WTC11 (cell line): ENCODE measurements around the gene RPL35A. TPM values are rescaled to one million over a fixed set of nuclear protein-coding genes. Genes with fewer than 3 reads are reported as not detected.

Source experiments
- ATAC-seq: fragments of 200-7000 bp; cut with Tn5 transposase; 2 replicates; pipeline ENCODE4 v1.10.0; 2021; ENCODE audit warnings: mild to moderate bottlenecking, moderate library complexity
- CTCF ChIA-PET: fragments of 300-600 bp; sonication (Branson Sonifier 250); formaldehyde crosslinking; loops from one replicate; lab custom pipeline; 2021; ENCODE audit warnings: antibody characterized with exemption; lab: Charles Lee
- POLR2A ChIA-PET: fragments of 350-600 bp; sonication (Branson Sonifier 250); formaldehyde crosslinking; loops from one replicate; lab custom pipeline; 2021; ENCODE audit warnings: antibody characterized with exemption; lab: Charles Lee
- DNase-seq: peaks from one replicate; pipeline ENCODE4 v3.0.0; 2021; ENCODE audit warnings: low spot score
- H3K27ac Mint-ChIP-seq: 2 replicates; pipeline ENCODE4 v1.8.0; 2021; ENCODE audit warnings: mixed read lengths
- H3K27me3 Mint-ChIP-seq: 2 replicates; pipeline ENCODE4 v1.8.0; 2021; ENCODE audit warnings: low read depth, mild to moderate bottlenecking, moderate library complexity, mixed read lengths
- H3K36me3 Mint-ChIP-seq: 2 replicates; pipeline ENCODE4 v1.8.0; 2021; ENCODE audit warnings: mixed read lengths
- H3K4me1 Mint-ChIP-seq: 2 replicates; pipeline ENCODE4 v1.8.0; 2022; ENCODE audit warnings: mixed read lengths
- H3K4me3 Mint-ChIP-seq: 2 replicates; pipeline ENCODE4 v1.8.0; 2021; ENCODE audit warnings: mild to moderate bottlenecking, moderate library complexity, mixed read lengths
- H3K9me3 Mint-ChIP-seq: 2 replicates; pipeline ENCODE4 v1.8.0; 2021; ENCODE audit warnings: mixed read lengths
- FOXJ3 ChIP-seq: sonication (generic); formaldehyde crosslinking; IDR thresholded peaks from 2 replicates; pipeline ENCODE4 v1.9.0; 2021; ENCODE audit warnings: missing genetic modification reagents, mild to moderate bottlenecking, borderline replicate concordance
- IRF2 ChIP-seq: sonication (generic); formaldehyde crosslinking; IDR thresholded peaks from 2 replicates; pipeline ENCODE4 v1.8.0; 2022; ENCODE audit warnings: low read depth, missing genetic modification reagents, borderline replicate concordance
- JAZF1 ChIP-seq: fragments of 250-450 bp; sonication (Bioruptor Pico); IDR thresholded peaks from 2 replicates; pipeline ENCODE4 v1.9.0; 2021; ENCODE audit warnings: moderate library complexity, mild to moderate bottlenecking, inconsistent platforms
- NFE2L1 ChIP-seq: sonication (generic); formaldehyde crosslinking; IDR thresholded peaks from 2 replicates; pipeline ENCODE4 v1.8.1; 2023; ENCODE audit warnings: missing genetic modification reagents
- TEAD1 ChIP-seq: sonication (generic); formaldehyde crosslinking; IDR thresholded peaks from 2 replicates; pipeline ENCODE4 v1.8.0; 2022; ENCODE audit warnings: mild to moderate bottlenecking, missing genetic modification reagents
- ZNF232 ChIP-seq: sonication (generic); formaldehyde crosslinking; IDR thresholded peaks from 2 replicates; pipeline ENCODE4 v1.8.0; 2022; ENCODE audit warnings: mild to moderate bottlenecking, missing genetic modification reagents
- ZNF423 ChIP-seq: fragments of 250-450 bp; sonication (Bioruptor Pico); IDR thresholded peaks from 2 replicates; pipeline ENCODE4 v2.1.2; 2022; ENCODE audit warnings: mild to moderate bottlenecking, moderate library complexity
- total RNA-seq: library from RNA; stranded (reverse); gene quantifications from 3 replicates; pipeline ENCODE4 v1.2.3, GENCODE V29; 2021
- TF ChIP-seq, protein P1 (sequence below): sonication (generic); formaldehyde crosslinking; conservative IDR thresholded peaks from 2 replicates; pipeline ENCODE4 v1.8.1; 2022; ENCODE audit warnings: mild to moderate bottlenecking, missing genetic modification reagents
- TF ChIP-seq, protein P2 (sequence below): sonication (generic); formaldehyde crosslinking; IDR thresholded peaks from 2 replicates; pipeline ENCODE4 v1.8.1; 2023; ENCODE audit warnings: mild to moderate bottlenecking, moderate library complexity, missing genetic modification reagents
- TF ChIP-seq, protein P3 (sequence below): sonication (generic); formaldehyde crosslinking; IDR thresholded peaks from 2 replicates; pipeline ENCODE4 v1.8.0; 2022; ENCODE audit warnings: mild to moderate bottlenecking, missing genetic modification reagents
- TF ChIP-seq, protein P4 (sequence below): sonication (generic); formaldehyde crosslinking; IDR thresholded peaks from 2 replicates; pipeline ENCODE4 v1.8.1; 2023; ENCODE audit warnings: mild to moderate bottlenecking, missing genetic modification reagents
- TF ChIP-seq, protein P5 (sequence below): sonication (generic); formaldehyde crosslinking; IDR thresholded peaks from 2 replicates; pipeline ENCODE4 v1.8.1; 2023; ENCODE audit warnings: mild to moderate bottlenecking, missing genetic modification reagents, borderline replicate concordance

Gene RPL35A
- total RNA-seq, 1 experiment from 2014 or later = 1,384 TPM

GRCh38 chr3:197951392-197951990 is 1.5 kb downstream of the RPL35A start:
- no peak for ATAC-seq
- CTCF ChIA-PET = interaction anchor here (1.6 kb wide), 1 partner anchor 25 kb away, joined by 3 read pairs; no protein-coding TSS in a partner anchor
- H3K27ac Mint-ChIP-seq = peak overlapping the region; percentile 100
- TF ChIP-seq IRF2 = no peak
- TF ChIP-seq, protein P1, sequence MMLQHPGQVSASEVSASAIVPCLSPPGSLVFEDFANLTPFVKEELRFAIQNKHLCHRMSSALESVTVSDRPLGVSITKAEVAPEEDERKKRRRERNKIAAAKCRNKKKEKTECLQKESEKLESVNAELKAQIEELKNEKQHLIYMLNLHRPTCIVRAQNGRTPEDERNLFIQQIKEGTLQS (CRISPR knock-in tag) = no peak
- TF ChIP-seq, all 79 proteins: peak for 0
- Mint-ChIP-seq H3K36me3 (peaks cover 61% of the 10 kb centered on the region), H3K4me3 (peak overlapping the region; percentile 97), H3K4me1 (peaks cover 32% of the 10 kb centered on the region), H3K27me3 (no peaks in the 10 kb centered on the region), H3K9me3 (no peaks in the 10 kb centered on the region)
- POLR2A ChIA-PET = no interaction called here
- DNase-seq = no peak

- POLR2A ChIA-PET = no interaction called here
- Mint-ChIP-seq H3K9me3 (no peaks in the 10 kb centered on the region), H3K36me3 (peaks cover 61% of the 10 kb centered on the region), H3K27ac (peak overlapping the region; percentile 68; the same call in 1 of the 2 replicates), H3K27me3 (no peaks in the 10 kb centered on the region; the same call in 1 of the 2 replicates), H3K4me3 (peak overlapping the region; percentile 97), H3K4me1 (peaks cover 34% of the 10 kb centered on the region)
- DNase-seq = no peak
- CTCF ChIA-PET = no interaction called here
- TF ChIP-seq, protein P2, sequence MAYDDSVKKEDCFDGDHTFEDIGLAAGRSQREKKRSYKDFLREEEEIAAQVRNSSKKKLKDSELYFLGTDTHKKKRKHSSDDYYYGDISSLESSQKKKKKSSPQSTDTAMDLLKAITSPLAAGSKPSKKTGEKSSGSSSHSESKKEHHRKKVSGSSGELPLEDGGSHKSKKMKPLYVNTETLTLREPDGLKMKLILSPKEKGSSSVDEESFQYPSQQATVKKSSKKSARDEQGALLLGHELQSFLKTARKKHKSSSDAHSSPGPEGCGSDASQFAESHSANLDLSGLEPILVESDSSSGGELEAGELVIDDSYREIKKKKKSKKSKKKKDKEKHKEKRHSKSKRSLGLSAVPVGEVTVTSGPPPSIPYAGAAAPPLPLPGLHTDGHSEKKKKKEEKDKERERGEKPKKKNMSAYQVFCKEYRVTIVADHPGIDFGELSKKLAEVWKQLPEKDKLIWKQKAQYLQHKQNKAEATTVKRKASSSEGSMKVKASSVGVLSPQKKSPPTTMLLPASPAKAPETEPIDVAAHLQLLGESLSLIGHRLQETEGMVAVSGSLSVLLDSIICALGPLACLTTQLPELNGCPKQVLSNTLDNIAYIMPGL (CRISPR knock-in tag) = no peak
- TF ChIP-seq, protein P3, sequence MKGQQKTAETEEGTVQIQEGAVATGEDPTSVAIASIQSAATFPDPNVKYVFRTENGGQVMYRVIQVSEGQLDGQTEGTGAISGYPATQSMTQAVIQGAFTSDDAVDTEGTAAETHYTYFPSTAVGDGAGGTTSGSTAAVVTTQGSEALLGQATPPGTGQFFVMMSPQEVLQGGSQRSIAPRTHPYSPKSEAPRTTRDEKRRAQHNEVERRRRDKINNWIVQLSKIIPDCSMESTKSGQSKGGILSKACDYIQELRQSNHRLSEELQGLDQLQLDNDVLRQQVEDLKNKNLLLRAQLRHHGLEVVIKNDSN (CRISPR knock-in tag) = no peak
- no peak for TF ChIP-seq JAZF1 (CRISPR knock-in tag)
- no peak for TF ChIP-seq FOXJ3
- TF ChIP-seq TEAD1 (CRISPR knock-in tag) = no peak
- TF ChIP-seq, protein P4, sequence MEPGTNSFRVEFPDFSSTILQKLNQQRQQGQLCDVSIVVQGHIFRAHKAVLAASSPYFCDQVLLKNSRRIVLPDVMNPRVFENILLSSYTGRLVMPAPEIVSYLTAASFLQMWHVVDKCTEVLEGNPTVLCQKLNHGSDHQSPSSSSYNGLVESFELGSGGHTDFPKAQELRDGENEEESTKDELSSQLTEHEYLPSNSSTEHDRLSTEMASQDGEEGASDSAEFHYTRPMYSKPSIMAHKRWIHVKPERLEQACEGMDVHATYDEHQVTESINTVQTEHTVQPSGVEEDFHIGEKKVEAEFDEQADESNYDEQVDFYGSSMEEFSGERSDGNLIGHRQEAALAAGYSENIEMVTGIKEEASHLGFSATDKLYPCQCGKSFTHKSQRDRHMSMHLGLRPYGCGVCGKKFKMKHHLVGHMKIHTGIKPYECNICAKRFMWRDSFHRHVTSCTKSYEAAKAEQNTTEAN (CRISPR knock-in tag) = no peak
- TF ChIP-seq NFE2L1 (CRISPR knock-in tag) = no peak
- no peak for TF ChIP-seq ZNF232 (CRISPR knock-in tag)
- ATAC-seq = no peak
Measured at GRCh38 chr3:197952440-197952839, 2.5 kb downstream of the RPL35A start.

DNA sequence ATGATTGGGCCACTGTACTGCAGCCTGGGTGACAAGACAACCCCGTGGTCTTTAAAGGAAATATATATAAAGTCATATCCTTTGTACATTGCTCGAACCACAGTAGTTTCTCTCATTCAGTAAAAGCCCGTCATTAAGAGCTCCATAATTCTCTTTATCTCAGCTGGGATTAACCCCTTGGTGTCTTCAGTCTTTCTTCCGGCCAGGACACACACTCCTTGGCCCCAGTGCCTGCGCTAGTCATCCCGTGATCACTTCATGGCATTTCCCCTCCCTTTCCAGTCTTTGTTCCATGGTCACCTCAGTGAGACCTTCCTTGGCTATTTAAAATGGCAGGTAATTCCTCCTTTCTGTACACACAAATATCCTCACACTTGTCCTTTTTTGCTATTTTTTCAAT is 3.3 kb downstream of the RPL35A start:
- no peaks in the 10 kb centered on the region for H3K9me3 Mint-ChIP-seq
- POLR2A ChIA-PET = no interaction called here
- peaks cover 39% of the 10 kb centered on the region for H3K4me1 Mint-ChIP-seq
- DNase-seq (no peak), ATAC-seq (no peak)
- H3K4me3 Mint-ChIP-seq = peak overlapping the region; percentile 97; the same call in 1 of the 2 replicates
- TF ChIP-seq ZNF423 (CRISPR knock-in tag) = no peak
- TF ChIP-seq, protein P5, sequence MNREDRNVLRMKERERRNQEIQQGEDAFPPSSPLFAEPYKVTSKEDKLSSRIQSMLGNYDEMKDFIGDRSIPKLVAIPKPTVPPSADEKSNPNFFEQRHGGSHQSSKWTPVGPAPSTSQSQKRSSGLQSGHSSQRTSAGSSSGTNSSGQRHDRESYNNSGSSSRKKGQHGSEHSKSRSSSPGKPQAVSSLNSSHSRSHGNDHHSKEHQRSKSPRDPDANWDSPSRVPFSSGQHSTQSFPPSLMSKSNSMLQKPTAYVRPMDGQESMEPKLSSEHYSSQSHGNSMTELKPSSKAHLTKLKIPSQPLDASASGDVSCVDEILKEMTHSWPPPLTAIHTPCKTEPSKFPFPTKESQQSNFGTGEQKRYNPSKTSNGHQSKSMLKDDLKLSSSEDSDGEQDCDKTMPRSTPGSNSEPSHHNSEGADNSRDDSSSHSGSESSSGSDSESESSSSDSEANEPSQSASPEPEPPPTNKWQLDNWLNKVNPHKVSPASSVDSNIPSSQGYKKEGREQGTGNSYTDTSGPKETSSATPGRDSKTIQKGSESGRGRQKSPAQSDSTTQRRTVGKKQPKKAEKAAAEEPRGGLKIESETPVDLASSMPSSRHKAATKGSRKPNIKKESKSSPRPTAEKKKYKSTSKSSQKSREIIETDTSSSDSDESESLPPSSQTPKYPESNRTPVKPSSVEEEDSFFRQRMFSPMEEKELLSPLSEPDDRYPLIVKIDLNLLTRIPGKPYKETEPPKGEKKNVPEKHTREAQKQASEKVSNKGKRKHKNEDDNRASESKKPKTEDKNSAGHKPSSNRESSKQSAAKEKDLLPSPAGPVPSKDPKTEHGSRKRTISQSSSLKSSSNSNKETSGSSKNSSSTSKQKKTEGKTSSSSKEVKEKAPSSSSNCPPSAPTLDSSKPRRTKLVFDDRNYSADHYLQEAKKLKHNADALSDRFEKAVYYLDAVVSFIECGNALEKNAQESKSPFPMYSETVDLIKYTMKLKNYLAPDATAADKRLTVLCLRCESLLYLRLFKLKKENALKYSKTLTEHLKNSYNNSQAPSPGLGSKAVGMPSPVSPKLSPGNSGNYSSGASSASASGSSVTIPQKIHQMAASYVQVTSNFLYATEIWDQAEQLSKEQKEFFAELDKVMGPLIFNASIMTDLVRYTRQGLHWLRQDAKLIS (CRISPR knock-in tag) = no peak
- TF ChIP-seq, all 79 proteins: peak for 0
- H3K27me3 Mint-ChIP-seq = no peaks in the 10 kb centered on the region; the same call in 1 of the 2 replicates
- peak overlapping the region; percentile 78 for H3K27ac Mint-ChIP-seq
- CTCF ChIA-PET = no interaction called here
- peaks cover 61% of the 10 kb centered on the region for H3K36me3 Mint-ChIP-seq
